ENCODE measurements around the gene GRAMD2B.
"Not testable (repeated sequence)": the region's sequence is repeated elsewhere in the genome, so short reads cannot be mapped to it uniquely, and the experiment has no call there.

GRAMD2B gene

DNA sequence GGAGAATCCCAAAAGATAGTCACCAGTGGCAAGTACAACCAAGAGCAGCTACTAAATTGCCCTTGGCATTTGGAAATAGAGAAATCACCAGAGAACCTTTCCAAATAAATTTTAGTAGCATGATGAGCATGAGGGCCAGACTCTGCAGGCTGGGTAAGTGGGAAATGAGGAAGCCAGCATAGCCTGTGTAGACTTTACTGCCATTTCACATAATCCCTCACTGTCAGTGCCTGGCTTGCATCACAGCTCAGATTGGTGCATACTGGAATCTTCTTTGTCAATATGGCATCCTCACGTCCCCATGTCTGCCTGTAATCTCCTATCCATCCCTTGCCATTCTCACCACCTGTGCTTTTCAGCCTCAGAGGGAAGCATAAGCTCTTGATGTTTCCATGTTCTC is 14.5 kb downstream of the GRAMD2B start:
- Histone ChIP-seq H3K9ac (ENCODE audit: low read length) (no peak overlapping the region), H3K36me3 (ENCODE audit: insufficient read depth, low read length) (no peaks in the 10 kb centered on the region; the same call in 1 of the 2 replicates), H3K4me3 (ENCODE audit: low read depth, low read length, poor library complexity, severe bottlenecking) (no peak overlapping the region), H3K27me3 (ENCODE audit: insufficient read depth, low read length) (no peaks in the 10 kb centered on the region), H4K20me1 (ENCODE audit: insufficient read depth, low read length) (no peaks in the 10 kb centered on the region), H2AFZ (ENCODE audit: low read length) (no peak overlapping the region), H3K9me3 (ENCODE audit: low read length) (no peaks in the 10 kb centered on the region), H3F3A (ENCODE audit: insufficient read depth, low read length) (no peaks in the 10 kb centered on the region), H3K4me2 (ENCODE audit: low read length) (no peak overlapping the region), H3K27ac (ENCODE audit: low read depth, low read length, poor library complexity, severe bottlenecking) (no peak overlapping the region), H3K4me1 (ENCODE audit: insufficient read depth, low read length, severe bottlenecking) (no peaks in the 10 kb centered on the region), H3K79me2 (ENCODE audit: insufficient read depth, low read length) (no peaks in the 10 kb centered on the region), H3K9me2 (ENCODE audit: low read depth, low read length) (no peaks in the 10 kb centered on the region)
- TF ChIP-seq, protein P1, sequence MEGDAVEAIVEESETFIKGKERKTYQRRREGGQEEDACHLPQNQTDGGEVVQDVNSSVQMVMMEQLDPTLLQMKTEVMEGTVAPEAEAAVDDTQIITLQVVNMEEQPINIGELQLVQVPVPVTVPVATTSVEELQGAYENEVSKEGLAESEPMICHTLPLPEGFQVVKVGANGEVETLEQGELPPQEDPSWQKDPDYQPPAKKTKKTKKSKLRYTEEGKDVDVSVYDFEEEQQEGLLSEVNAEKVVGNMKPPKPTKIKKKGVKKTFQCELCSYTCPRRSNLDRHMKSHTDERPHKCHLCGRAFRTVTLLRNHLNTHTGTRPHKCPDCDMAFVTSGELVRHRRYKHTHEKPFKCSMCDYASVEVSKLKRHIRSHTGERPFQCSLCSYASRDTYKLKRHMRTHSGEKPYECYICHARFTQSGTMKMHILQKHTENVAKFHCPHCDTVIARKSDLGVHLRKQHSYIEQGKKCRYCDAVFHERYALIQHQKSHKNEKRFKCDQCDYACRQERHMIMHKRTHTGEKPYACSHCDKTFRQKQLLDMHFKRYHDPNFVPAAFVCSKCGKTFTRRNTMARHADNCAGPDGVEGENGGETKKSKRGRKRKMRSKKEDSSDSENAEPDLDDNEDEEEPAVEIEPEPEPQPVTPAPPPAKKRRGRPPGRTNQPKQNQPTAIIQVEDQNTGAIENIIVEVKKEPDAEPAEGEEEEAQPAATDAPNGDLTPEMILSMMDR (IDR thresholded peaks at IDR 0.05; ENCODE audit: low read length) = no peak
- TF ChIP-seq EZH2 (IDR thresholded peaks at IDR 0.05; ENCODE audit: borderline replicate concordance, low read length) = no peak

DNA sequence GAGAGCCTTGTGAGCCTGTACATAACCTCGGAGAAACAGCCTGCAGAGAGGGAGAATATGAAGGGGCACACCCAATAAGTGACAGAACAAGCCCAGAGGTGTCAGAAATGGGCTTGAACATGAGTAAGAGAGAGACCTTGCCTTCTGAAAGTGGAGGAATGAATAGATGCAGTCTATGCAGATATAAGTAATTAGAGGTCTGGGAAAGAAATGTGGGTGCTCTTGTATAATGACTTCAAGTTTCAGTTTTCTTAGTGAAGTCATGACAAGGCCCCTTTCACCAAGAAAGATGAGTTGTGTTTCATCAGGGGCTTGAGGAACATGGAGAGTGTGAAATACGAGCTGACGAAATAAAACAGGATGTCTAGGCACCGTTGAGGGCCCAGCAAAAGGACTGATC is 15.1 kb downstream of the GRAMD2B start:
- Histone ChIP-seq H3K4me2 (ENCODE audit: low read length) (no peak overlapping the region), H3F3A (ENCODE audit: insufficient read depth, low read length) (no peaks in the 10 kb centered on the region), H3K4me3 (ENCODE audit: low read depth, low read length, poor library complexity, severe bottlenecking) (no peak overlapping the region), H3K9me3 (ENCODE audit: low read length) (no peaks in the 10 kb centered on the region), H2AFZ (ENCODE audit: low read length) (no peak overlapping the region), H3K79me2 (ENCODE audit: insufficient read depth, low read length) (no peaks in the 10 kb centered on the region), H3K27ac (ENCODE audit: low read depth, low read length, poor library complexity, severe bottlenecking) (no peak overlapping the region), H3K27me3 (ENCODE audit: insufficient read depth, low read length) (no peaks in the 10 kb centered on the region), H3K36me3 (ENCODE audit: insufficient read depth, low read length) (no peaks in the 10 kb centered on the region; the same call in 1 of the 2 replicates), H3K9me2 (ENCODE audit: low read depth, low read length) (no peaks in the 10 kb centered on the region), H3K4me1 (ENCODE audit: insufficient read depth, low read length, severe bottlenecking) (no peaks in the 10 kb centered on the region), H4K20me1 (ENCODE audit: insufficient read depth, low read length) (no peaks in the 10 kb centered on the region), H3K9ac (ENCODE audit: low read length) (no peak overlapping the region)
- TF ChIP-seq, protein P1 (IDR thresholded peaks at IDR 0.05; ENCODE audit: low read length) = no peak
- no peak for TF ChIP-seq EZH2 (IDR thresholded peaks at IDR 0.05; ENCODE audit: borderline replicate concordance, low read length)

DNA sequence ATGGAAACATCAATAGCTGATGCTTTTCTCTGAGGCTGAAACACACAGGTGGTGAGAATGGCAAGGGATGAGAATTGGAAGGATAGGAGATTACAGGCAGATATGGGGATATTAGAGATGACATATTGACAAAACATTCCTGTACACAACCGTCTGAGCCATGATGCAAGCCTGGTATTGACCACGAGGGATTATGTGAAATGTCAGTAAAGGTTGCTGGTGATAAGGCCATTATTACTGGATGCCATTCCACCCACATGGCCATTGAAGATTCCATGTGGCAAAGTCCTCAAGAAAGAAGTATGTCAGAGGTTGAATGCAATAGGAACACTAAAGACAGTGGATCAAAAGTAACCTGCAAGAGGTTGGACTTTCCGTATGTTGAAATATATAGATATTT is 15.7 kb downstream of the GRAMD2B start:
- Histone ChIP-seq H2AFZ (ENCODE audit: low read length) (no peak overlapping the region), H3K9me3 (ENCODE audit: low read length) (no peaks in the 10 kb centered on the region), H3K9ac (ENCODE audit: low read length) (no peak overlapping the region), H4K20me1 (ENCODE audit: insufficient read depth, low read length) (no peaks in the 10 kb centered on the region), H3F3A (ENCODE audit: insufficient read depth, low read length) (no peaks in the 10 kb centered on the region), H3K27me3 (ENCODE audit: insufficient read depth, low read length) (no peaks in the 10 kb centered on the region), H3K79me2 (ENCODE audit: insufficient read depth, low read length) (no peaks in the 10 kb centered on the region), H3K9me2 (ENCODE audit: low read depth, low read length) (no peaks in the 10 kb centered on the region), H3K27ac (ENCODE audit: low read depth, low read length, poor library complexity, severe bottlenecking) (no peak overlapping the region), H3K36me3 (ENCODE audit: insufficient read depth, low read length) (no peaks in the 10 kb centered on the region; the same call in 1 of the 2 replicates), H3K4me3 (ENCODE audit: low read depth, low read length, poor library complexity, severe bottlenecking) (no peak overlapping the region), H3K4me2 (ENCODE audit: low read length) (no peak overlapping the region), H3K4me1 (ENCODE audit: insufficient read depth, low read length, severe bottlenecking) (no peaks in the 10 kb centered on the region)
- TF ChIP-seq EZH2 (IDR thresholded peaks at IDR 0.05; ENCODE audit: borderline replicate concordance, low read length) = no peak
- TF ChIP-seq, protein P1 (IDR thresholded peaks at IDR 0.05; ENCODE audit: low read length) = no peak

DNA sequence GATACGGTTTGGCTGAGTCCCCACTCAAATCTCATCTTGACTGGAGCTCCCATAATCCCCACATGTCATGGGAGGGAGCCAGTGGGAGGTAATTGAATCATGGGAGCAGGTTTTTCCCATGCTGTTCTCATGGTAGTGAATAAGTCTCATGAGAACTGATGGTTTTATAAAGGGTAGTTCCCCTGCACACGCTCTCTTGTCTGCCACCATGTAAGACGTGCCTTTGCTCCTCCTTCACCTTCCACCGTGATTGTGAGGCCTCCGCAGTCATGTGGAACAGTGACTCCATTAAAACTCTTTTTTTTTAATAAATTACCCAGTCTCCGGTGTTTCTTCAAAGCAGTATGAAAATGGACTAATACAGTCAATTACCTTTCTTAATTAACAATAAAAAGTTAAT is 16.5 kb downstream of the GRAMD2B start:
- not testable (repeated sequence) for H3F3A ChIP-seq (ENCODE audit: insufficient read depth, low read length); H2AFZ ChIP-seq (ENCODE audit: low read length); H3K9me2 ChIP-seq (ENCODE audit: low read depth, low read length); H3K9ac ChIP-seq (ENCODE audit: low read length); H3K79me2 ChIP-seq (ENCODE audit: insufficient read depth, low read length); H3K4me1 ChIP-seq (ENCODE audit: insufficient read depth, low read length, severe bottlenecking); H3K36me3 ChIP-seq (ENCODE audit: insufficient read depth, low read length); H3K27me3 ChIP-seq (ENCODE audit: insufficient read depth, low read length); H4K20me1 ChIP-seq (ENCODE audit: insufficient read depth, low read length); H3K9me3 ChIP-seq (ENCODE audit: low read length); H3K4me3 ChIP-seq (ENCODE audit: low read depth, low read length, poor library complexity, severe bottlenecking); H3K27ac ChIP-seq (ENCODE audit: low read depth, low read length, poor library complexity, severe bottlenecking); H3K4me2 ChIP-seq (ENCODE audit: low read length)
